DND-41 (cell line): ENCODE measurements around the gene MAP1LC3B2.

Experiments
- ATAC-seq: fragments of 200-7000 bp; cut with Tn5 transposase; 3 replicates; pipeline ENCODE4 v1.9.1; 2021; ENCODE audit warnings: low read depth; ENCODE audit not compliant: insufficient read depth
- DNase-seq: peaks from one replicate; pipeline ENCODE4 v3.0.0-alpha.2; 2020
- H2AFZ ChIP-seq: 2 replicates; pipeline ENCODE4 v1.6.0; 2012; ENCODE audit warnings: low read depth, low read length
- H3K27ac ChIP-seq: 2 replicates; pipeline ENCODE4 v1.5.1; 2012; ENCODE audit warnings: low read length, inconsistent platforms
- H3K27me3 ChIP-seq: fragments of 200-600 bp; sonication (generic); 2 replicates; pipeline ENCODE4 v1.6.0; 2012; ENCODE audit warnings: low read length, mild to moderate bottlenecking, inconsistent platforms; ENCODE audit not compliant: insufficient read depth, poor library complexity
- H3K36me3 ChIP-seq: 2 replicates; pipeline ENCODE4 v1.5.1; 2012; ENCODE audit warnings: low read length, inconsistent platforms; ENCODE audit not compliant: insufficient read depth
- H3K4me1 ChIP-seq: 2 replicates; pipeline ENCODE4 v1.5.1; 2012; ENCODE audit warnings: mild to moderate bottlenecking, low read length; ENCODE audit not compliant: insufficient read depth
- H3K4me2 ChIP-seq: 2 replicates; pipeline ENCODE4 v1.6.0; 2012; ENCODE audit warnings: mild to moderate bottlenecking, moderate library complexity, low read length, inconsistent platforms; ENCODE audit not compliant: insufficient read depth
- H3K4me3 ChIP-seq, 2 experiments: fragments of 200-600 bp in 1 of 2; shearing (Covaris generic) in 1 of 2; 2 replicates each; pipeline ENCODE4 v1.5.1; 2012 to 2016; ENCODE audit warnings: inconsistent platforms in 2 of 2, low read length in 2 of 2, mild to moderate bottlenecking in 2 of 2, low read depth in 1 of 2, moderate library complexity in 1 of 2
- H3K79me2 ChIP-seq: 2 replicates; pipeline ENCODE4 v1.6.0; 2012; ENCODE audit warnings: low read length, inconsistent platforms; ENCODE audit not compliant: insufficient read depth
- H3K9ac ChIP-seq: 2 replicates; pipeline ENCODE4 v1.6.0; 2012; ENCODE audit warnings: low read depth, mild to moderate bottlenecking, inconsistent platforms, low read length, moderate library complexity
- H3K9me3 ChIP-seq: 2 replicates; pipeline ENCODE4 v1.5.1; 2012; ENCODE audit warnings: low read length, moderate library complexity, mild to moderate bottlenecking, inconsistent platforms; ENCODE audit not compliant: insufficient read depth, severe bottlenecking
- H4K20me1 ChIP-seq: 2 replicates; pipeline ENCODE4 v1.6.0; 2012; ENCODE audit warnings: low read length; ENCODE audit not compliant: insufficient read depth
- EZH2 ChIP-seq: IDR thresholded peaks from 3 replicates; pipeline ENCODE4 v1.6.1; 2012; ENCODE audit warnings: borderline replicate concordance, low read depth, mild to moderate bottlenecking, moderate library complexity, low read length, inconsistent platforms; ENCODE audit not compliant: severe bottlenecking
- TF ChIP-seq, protein P1 (sequence below): IDR thresholded peaks from 2 replicates; pipeline ENCODE4 v1.5.1; 2012; ENCODE audit warnings: borderline replicate concordance, low read length, moderate library complexity, mild to moderate bottlenecking; ENCODE audit not compliant: poor library complexity, severe bottlenecking; ENCODE audit errors: extremely low read depth

The MAP1LC3B2 gene

DNA sequence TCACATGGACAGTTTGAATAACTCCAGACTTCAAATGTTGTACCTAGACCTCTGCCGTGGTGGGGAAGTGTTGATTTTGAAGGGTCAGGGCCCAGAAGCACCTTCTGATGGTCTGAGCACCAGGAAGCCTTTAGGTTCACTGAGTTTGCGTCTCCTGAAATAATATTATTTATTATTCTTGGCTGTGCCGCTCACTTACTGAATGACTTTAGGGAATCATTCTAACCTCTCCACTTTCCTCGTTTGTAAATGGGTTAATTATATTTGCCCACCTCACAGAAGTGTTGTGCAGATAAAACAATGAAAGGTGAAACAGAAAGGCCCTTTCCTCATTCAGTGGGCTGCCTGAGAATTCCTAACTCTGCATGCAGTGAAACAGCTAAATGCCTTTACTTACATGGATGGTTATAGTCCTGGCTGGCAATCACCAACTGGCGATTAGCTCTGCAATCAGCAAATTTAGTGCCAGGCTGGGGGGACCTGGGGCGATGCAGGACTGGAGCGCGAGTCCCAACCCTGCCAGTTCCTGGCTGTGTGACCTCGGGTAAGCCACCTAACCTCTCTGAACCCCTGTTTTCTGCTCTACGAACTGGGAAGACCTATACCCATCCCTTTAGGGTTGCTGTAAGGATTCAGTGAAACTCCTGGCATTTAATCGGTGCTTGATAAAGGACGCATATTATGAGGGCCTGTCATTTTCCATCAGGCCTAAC lies 57.5 kb downstream of the MAP1LC3B2 start:
- ATAC-seq (no peak), DNase-seq (no peak)
- Histone ChIP-seq H3K36me3 (no peaks in the 10 kb centered on the region), H3K4me2 (no peak overlapping the region), H3K4me1 (no peaks in the 10 kb centered on the region), H3K9me3 (no peaks in the 10 kb centered on the region), H4K20me1 (no peaks in the 10 kb centered on the region), H3K27me3 (no peaks in the 10 kb centered on the region), H2AFZ (no peak overlapping the region), H3K79me2 (no peaks in the 10 kb centered on the region), H3K9ac (no peak overlapping the region), H3K27ac (no peak overlapping the region), H3K4me3 (no peak overlapping the region)
- no peak for TF ChIP-seq EZH2
- TF ChIP-seq, protein P1, sequence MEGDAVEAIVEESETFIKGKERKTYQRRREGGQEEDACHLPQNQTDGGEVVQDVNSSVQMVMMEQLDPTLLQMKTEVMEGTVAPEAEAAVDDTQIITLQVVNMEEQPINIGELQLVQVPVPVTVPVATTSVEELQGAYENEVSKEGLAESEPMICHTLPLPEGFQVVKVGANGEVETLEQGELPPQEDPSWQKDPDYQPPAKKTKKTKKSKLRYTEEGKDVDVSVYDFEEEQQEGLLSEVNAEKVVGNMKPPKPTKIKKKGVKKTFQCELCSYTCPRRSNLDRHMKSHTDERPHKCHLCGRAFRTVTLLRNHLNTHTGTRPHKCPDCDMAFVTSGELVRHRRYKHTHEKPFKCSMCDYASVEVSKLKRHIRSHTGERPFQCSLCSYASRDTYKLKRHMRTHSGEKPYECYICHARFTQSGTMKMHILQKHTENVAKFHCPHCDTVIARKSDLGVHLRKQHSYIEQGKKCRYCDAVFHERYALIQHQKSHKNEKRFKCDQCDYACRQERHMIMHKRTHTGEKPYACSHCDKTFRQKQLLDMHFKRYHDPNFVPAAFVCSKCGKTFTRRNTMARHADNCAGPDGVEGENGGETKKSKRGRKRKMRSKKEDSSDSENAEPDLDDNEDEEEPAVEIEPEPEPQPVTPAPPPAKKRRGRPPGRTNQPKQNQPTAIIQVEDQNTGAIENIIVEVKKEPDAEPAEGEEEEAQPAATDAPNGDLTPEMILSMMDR = no peak

DNA sequence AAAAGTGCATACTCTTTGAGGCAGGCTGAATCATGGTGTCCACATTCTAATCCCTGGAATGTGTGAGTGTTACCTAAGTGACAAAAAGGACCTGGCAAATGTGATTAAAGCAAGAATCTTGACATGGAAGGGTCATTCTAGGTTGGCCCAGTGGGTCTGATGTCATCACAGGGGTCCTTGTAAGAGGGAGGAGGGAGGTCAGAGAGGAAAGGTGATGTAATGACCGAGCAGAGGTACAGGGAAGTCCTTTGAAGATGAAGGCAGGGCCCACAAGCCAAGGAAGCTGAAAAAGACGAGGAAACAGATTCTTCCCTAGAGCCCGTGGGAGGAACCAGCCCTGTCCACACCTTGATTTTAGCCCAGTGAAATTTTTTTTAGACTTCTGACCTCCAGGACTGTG lies 60.1 kb downstream of the MAP1LC3B2 start:
- Histone ChIP-seq H2AFZ (no peak overlapping the region), H3K4me3 (no peak overlapping the region), H3K4me2 (no peak overlapping the region), H3K79me2 (no peaks in the 10 kb centered on the region), H3K4me1 (peaks cover 3% of the 10 kb centered on the region; the same call in 1 of the 2 replicates), H3K27ac (no peak overlapping the region), H4K20me1 (no peaks in the 10 kb centered on the region), H3K27me3 (no peaks in the 10 kb centered on the region), H3K9ac (no peak overlapping the region), H3K9me3 (peaks cover 9% of the 10 kb centered on the region), H3K36me3 (no peaks in the 10 kb centered on the region)
- TF ChIP-seq EZH2 = no peak
- TF ChIP-seq, protein P1 = no peak
- no peak for DNase-seq
- no peak for ATAC-seq

DNA sequence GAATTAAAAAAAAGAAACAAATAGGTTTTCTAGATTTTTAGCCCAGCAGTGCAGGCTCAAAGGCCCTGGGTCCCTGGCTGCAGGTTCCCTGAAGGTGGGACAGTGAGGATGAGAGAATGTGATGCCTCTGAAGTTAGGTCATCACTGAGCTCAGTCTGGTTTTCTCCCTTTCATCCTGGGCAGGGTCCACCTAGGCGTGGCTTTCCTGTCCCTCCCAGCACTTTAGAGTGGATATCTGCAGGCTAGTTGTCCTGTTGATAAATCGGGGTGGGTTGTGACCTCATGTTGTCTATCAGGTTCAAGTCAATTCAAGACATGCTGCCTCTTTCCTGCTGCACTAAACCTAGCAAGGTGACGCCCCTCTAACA lies 60.9 kb downstream of the MAP1LC3B2 start:
- no peak overlapping the region for H3K9ac ChIP-seq
- no peaks in the 10 kb centered on the region for H4K20me1 ChIP-seq
- H3K36me3 ChIP-seq = no peaks in the 10 kb centered on the region
- H2AFZ ChIP-seq = no peak overlapping the region
- H3K4me1 ChIP-seq = peaks cover 7% of the 10 kb centered on the region; the same call in 1 of the 2 replicates
- no peak for TF ChIP-seq EZH2
- TF ChIP-seq, protein P1 = no peak
- ATAC-seq (no peak), DNase-seq (no peak)
- no peaks in the 10 kb centered on the region for H3K79me2 ChIP-seq
- no peaks in the 10 kb centered on the region for H3K27me3 ChIP-seq
- no peak overlapping the region for H3K4me2 ChIP-seq
- peaks cover 9% of the 10 kb centered on the region for H3K9me3 ChIP-seq
- no peak overlapping the region for H3K4me3 ChIP-seq
- no peak overlapping the region for H3K27ac ChIP-seq
